Sigmoid colon (tissue), 7 donors: Measurements from ENCODE around the gene PRPF40A. TPM values are rescaled to one million over a fixed set of nuclear protein-coding genes. Genes with fewer than 3 reads are reported as not detected.

ENCODE experiments used
- DNase-seq: peaks from one replicate; pipeline ENCODE4 v3.0.0-alpha.2; 2019
- H3K27ac ChIP-seq, 4 donors: fragments of 200-600 bp; sonication (generic); one replicate each; pipeline ENCODE4 v1.5.1; 2016 to 2019; ENCODE audit warnings: mild to moderate bottlenecking in 1 of 4
- H3K27me3 ChIP-seq, 3 donors: fragments of 200-600 bp; sonication (generic); one replicate each; pipeline ENCODE4 v1.5.1; 2019; ENCODE audit warnings: mild to moderate bottlenecking in 1 of 3
- H3K36me3 ChIP-seq, 4 donors: fragments of 200-600 bp; sonication (generic); one replicate each; pipeline ENCODE4 v1.5.1; 2016 to 2019
- H3K4me1 ChIP-seq, 4 donors: fragments of 200-600 bp; sonication (generic); one replicate each; pipeline ENCODE4 v1.5.1; 2017 to 2019
- H3K4me3 ChIP-seq, 4 donors: fragments of 200-600 bp; sonication (generic); one replicate each; pipeline ENCODE4 v1.5.1; 2017 to 2019; ENCODE audit warnings: mild to moderate bottlenecking in 2 of 4, moderate library complexity in 1 of 4
- H3K9me3 ChIP-seq, 4 donors: fragments of 200-600 bp in 3 of 4; sonication (generic) in 3 of 4; one replicate each; pipeline versions ENCODE4 v1.5.1 to v1.6.1; 2013 to 2019
- EP300 ChIP-seq, 4 donors: sonication (generic); formaldehyde crosslinking; IDR thresholded peaks; one replicate each; pipeline ENCODE4 v1.6.1; 2017; ENCODE audit warnings: antibody characterized with exemption in 4 of 4
- POLR2A ChIP-seq, 2 donors: fragments of 450-650 bp; IDR thresholded peaks; one replicate each; pipeline ENCODE4 v1.6.1; 2016; ENCODE audit warnings: antibody characterized with exemption in 2 of 2, mild to moderate bottlenecking in 2 of 2, moderate library complexity in 2 of 2
- POLR2AphosphoS5 ChIP-seq, 4 donors: sonication (generic); formaldehyde crosslinking; IDR thresholded peaks; one replicate each; pipeline ENCODE4 v1.6.1; 2017; ENCODE audit warnings: antibody characterized with exemption in 4 of 4
- WGBS, 2 donors: extraction: QIAGEN DNeasy Blood & Tissue Kit; methylation state at CpG; one replicate each; pipeline ENCODE4 v1.1.7; 2013; 5-methylcytosine and 5-hydroxymethylcytosine counted together
- intact Hi-C: fragments of 100-400 bp; cut with DNase I; formaldehyde crosslinking; loops from one replicate; pipeline ENCODE4 v1.15.1; 2023
- polyA plus RNA-seq, 3 donors: library from polyadenylated mRNA; stranded (reverse); fragments of 200-250 nt; gene quantifications; one replicate each; pipeline ENCODE4 v1.2.3, GENCODE V29; 2013
- total RNA-seq, 4 donors: library from RNA; depleted of rRNA; stranded (reverse); fragments of >200 nt; gene quantifications; one replicate each; pipeline ENCODE4 v1.1.0, GENCODE V29; 2016
- TF ChIP-seq, protein P1 (sequence below), 4 experiments: fragments of 450-650 bp in 3 of 4; fragments of 200-600 bp in 1 of 4; IDR thresholded peaks; one replicate each; pipeline ENCODE4 v1.5.1; 2016 to 2019; ENCODE audit warnings: antibody characterized with exemption in 4 of 4, mild to moderate bottlenecking in 3 of 4, moderate library complexity in 2 of 4
- donor health status: healthy with polysubstance abuse.
- donor health status: Bipolar disorder and iron deficiency.
- donor health status: healthy.

The PRPF40A gene
- total and polyA plus RNA-seq, 7 donors, result 24.0 to 200 (median 69.2) TPM

- peaks cover 0 to 27% (median 0%) of the 10 kb centered on the region in 4 donors for H3K36me3 ChIP-seq
- no peaks in the 10 kb centered on the region for H3K9me3 ChIP-seq
- intact Hi-C loops, result no loop called here
- H3K27ac ChIP-seq, result no peak overlapping the region
- no peak overlapping the region for H3K4me3 ChIP-seq
- peaks cover 0 to 26% (median 25%) of the 10 kb centered on the region in 4 donors for H3K4me1 ChIP-seq
- H3K27me3 ChIP-seq, result no peaks in the 10 kb centered on the region
- DNase-seq, result no peak
- WGBS, 2 donors, result 96 to 97% methylated on average over 6 of the region's 6 CpGs
- no peak for TF ChIP-seq EP300 (IDR thresholded peaks at IDR 0.05)
- no peak for TF ChIP-seq POLR2A (IDR thresholded peaks at IDR 0.05)
- no peak for TF ChIP-seq POLR2AphosphoS5 (IDR thresholded peaks at IDR 0.05)
- TF ChIP-seq, protein P1, sequence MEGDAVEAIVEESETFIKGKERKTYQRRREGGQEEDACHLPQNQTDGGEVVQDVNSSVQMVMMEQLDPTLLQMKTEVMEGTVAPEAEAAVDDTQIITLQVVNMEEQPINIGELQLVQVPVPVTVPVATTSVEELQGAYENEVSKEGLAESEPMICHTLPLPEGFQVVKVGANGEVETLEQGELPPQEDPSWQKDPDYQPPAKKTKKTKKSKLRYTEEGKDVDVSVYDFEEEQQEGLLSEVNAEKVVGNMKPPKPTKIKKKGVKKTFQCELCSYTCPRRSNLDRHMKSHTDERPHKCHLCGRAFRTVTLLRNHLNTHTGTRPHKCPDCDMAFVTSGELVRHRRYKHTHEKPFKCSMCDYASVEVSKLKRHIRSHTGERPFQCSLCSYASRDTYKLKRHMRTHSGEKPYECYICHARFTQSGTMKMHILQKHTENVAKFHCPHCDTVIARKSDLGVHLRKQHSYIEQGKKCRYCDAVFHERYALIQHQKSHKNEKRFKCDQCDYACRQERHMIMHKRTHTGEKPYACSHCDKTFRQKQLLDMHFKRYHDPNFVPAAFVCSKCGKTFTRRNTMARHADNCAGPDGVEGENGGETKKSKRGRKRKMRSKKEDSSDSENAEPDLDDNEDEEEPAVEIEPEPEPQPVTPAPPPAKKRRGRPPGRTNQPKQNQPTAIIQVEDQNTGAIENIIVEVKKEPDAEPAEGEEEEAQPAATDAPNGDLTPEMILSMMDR (IDR thresholded peaks at IDR 0.05), result no peak
These were observed 66.4 kb downstream of the PRPF40A start for GRCh38 chr2:152650768-152651371.

DNA sequence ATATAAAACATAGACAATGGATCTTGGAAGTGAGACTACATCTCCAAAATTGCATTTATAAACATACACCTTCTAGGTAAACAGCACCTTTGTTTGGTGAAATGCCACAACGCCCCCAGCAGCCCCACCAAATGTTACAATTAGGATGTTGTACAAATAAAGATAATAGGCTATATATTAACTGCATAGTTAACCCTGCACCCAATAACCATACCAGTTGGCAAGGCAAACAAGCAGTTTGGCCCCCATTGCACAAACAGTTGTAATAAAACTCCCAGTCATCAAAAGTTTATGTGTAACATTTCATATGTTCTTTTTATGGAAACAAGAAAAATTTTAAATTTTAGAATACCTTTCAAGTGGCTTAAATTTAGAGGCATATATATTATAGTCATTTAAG lies 67.3 kb downstream of the PRPF40A start:
- peaks cover 0 to 24% (median 0%) of the 10 kb centered on the region in 4 donors for H3K36me3 ChIP-seq
- H3K4me1 ChIP-seq, result peaks cover 0 to 26% (median 25%) of the 10 kb centered on the region in 4 donors
- H3K27ac ChIP-seq, result no peak overlapping the region
- 17 to 64% methylated on average over 1 of the region's 1 CpG for WGBS, 2 donors
- intact Hi-C loops, result no loop called here
- no peaks in the 10 kb centered on the region for H3K27me3 ChIP-seq
- no peaks in the 10 kb centered on the region for H3K9me3 ChIP-seq
- TF ChIP-seq, protein P1 (IDR thresholded peaks at IDR 0.05), result no peak
- TF ChIP-seq POLR2AphosphoS5 (IDR thresholded peaks at IDR 0.05) (no peak), EP300 (IDR thresholded peaks at IDR 0.05) (no peak), POLR2A (IDR thresholded peaks at IDR 0.05) (no peak)
- DNase-seq, result no peak
- H3K4me3 ChIP-seq, result no peak overlapping the region

DNA sequence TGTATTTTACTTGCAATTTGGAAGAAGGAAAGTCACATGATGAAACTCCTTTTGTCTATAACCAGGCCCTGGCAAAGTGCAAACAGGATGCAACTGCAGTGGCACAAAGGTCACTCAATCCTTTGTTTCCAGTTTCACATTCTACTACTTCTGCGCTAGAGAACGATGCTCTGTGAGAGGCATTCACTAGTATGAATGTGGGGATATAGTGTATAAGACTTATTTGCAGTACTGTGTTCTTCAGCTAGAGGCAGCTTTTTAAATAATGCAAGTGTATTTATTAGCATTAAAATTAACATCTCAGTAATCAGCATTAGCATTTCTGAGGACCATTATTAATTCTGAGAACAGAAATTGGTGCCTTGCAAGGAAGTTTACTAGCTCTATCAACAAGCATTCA lies 68.9 kb downstream of the PRPF40A start:
- H3K27ac ChIP-seq, result peak overlapping the region; percentile 9 to 69 (median 52)
- WGBS, 2 donors, result 6 to 24% methylated on average over 2 of the region's 2 CpGs
- intact Hi-C loops, result no loop called here

GRCh38 chr2:152647552-152647951 lies 69.7 kb downstream of the PRPF40A start:
- intact Hi-C loops, result no loop called here
- 16 to 65% methylated on average over 9 of the region's 9 CpGs for WGBS, 2 donors
- peak overlapping the region; percentile 36 to 69 (median 53) for H3K27ac ChIP-seq
- peak overlapping the region in 1 of 4 donors; percentile 9 for H3K4me3 ChIP-seq
- H3K9me3 ChIP-seq, result no peaks in the 10 kb centered on the region
- TF ChIP-seq POLR2A (IDR thresholded peaks at IDR 0.05), result no peak
- TF ChIP-seq POLR2AphosphoS5 (IDR thresholded peaks at IDR 0.05), result peak in 3 of 4 donors; percentile 27 to 62 (median 42)
- H3K36me3 ChIP-seq, result peaks cover 0 to 26% (median 8%) of the 10 kb centered on the region in 4 donors
- DNase-seq, result peak; percentile 87
- H3K4me1 ChIP-seq, result peaks cover 0 to 26% (median 25%) of the 10 kb centered on the region in 4 donors
- H3K27me3 ChIP-seq, result no peaks in the 10 kb centered on the region

More for the DNA sequence above, 68.9 kb downstream of the PRPF40A start:
- Histone ChIP-seq H3K9me3 (no peaks in the 10 kb centered on the region), H3K27me3 (no peaks in the 10 kb centered on the region), H3K4me3 (no peak overlapping the region), H3K36me3 (peaks cover 0 to 21% (median 5%) of the 10 kb centered on the region in 4 donors), H3K4me1 (peaks cover 0 to 26% (median 25%) of the 10 kb centered on the region in 4 donors)
- DNase-seq, result no peak
- no peak for TF ChIP-seq EP300 (IDR thresholded peaks at IDR 0.05)
- TF ChIP-seq, protein P1 (IDR thresholded peaks at IDR 0.05), result peak in 2 of 4 experiments; percentile 18 to 24

DNA sequence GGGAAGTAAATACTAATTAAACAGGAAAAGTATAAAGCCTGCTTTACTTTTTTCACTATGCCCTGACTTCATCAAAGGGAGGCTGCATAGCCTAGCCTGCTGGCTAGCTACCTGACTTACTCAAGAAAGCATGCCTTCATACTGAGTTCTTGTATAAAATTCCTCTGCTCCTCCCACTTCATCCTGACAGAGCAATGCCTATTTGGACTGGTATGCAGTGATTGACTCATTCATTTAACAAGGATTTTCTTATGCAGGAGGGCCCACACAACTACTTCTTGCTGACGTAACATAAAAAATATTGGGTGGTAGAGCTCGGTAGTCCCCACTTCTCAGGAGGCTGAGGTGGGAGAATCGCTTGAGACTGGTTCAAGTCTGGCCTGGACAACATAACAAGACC lies 70.5 kb downstream of the PRPF40A start:
- H3K4me3 ChIP-seq, result no peak overlapping the region
- H3K27ac ChIP-seq, result peak overlapping the region in 3 of 4 donors; percentile 38 to 69 (median 68)
- intact Hi-C loops, result no loop called here
- WGBS, 2 donors, result 69 to 84% methylated on average over 3 of the region's 3 CpGs
- H3K4me1 ChIP-seq, result peaks cover 0 to 26% (median 25%) of the 10 kb centered on the region in 4 donors
- TF ChIP-seq POLR2A (IDR thresholded peaks at IDR 0.05) (no peak), EP300 (IDR thresholded peaks at IDR 0.05) (no peak), POLR2AphosphoS5 (IDR thresholded peaks at IDR 0.05) (no peak)
- TF ChIP-seq, protein P1 (IDR thresholded peaks at IDR 0.05), result no peak
- H3K36me3 ChIP-seq, result peaks cover 0 to 30% (median 9%) of the 10 kb centered on the region in 4 donors
- DNase-seq, result no peak
- H3K27me3 ChIP-seq, result no peaks in the 10 kb centered on the region
- H3K9me3 ChIP-seq, result no peaks in the 10 kb centered on the region
